Stimulated activated CD4-positive, alpha-beta T cell treated with anti-CD3 and anti-CD28 coated beads, Interleukin-12 subunit alpha, Interleukin-12 subunit beta, amount 100 ng/mL, for 24 hours (primary cell): ENCODE data around the gene CCDC34.

ENCODE experiments used
- DNase-seq, 2 experiments: peaks; one replicate each; pipeline ENCODE4 v3.0.0-alpha.2; 2020; ENCODE audit warnings: low read depth in 2 of 2

CCDC34 gene

GRCh38 chr11:27392278-27393114 is 29.5 kb upstream of the CCDC34 start:
- no peak for DNase-seq

DNA sequence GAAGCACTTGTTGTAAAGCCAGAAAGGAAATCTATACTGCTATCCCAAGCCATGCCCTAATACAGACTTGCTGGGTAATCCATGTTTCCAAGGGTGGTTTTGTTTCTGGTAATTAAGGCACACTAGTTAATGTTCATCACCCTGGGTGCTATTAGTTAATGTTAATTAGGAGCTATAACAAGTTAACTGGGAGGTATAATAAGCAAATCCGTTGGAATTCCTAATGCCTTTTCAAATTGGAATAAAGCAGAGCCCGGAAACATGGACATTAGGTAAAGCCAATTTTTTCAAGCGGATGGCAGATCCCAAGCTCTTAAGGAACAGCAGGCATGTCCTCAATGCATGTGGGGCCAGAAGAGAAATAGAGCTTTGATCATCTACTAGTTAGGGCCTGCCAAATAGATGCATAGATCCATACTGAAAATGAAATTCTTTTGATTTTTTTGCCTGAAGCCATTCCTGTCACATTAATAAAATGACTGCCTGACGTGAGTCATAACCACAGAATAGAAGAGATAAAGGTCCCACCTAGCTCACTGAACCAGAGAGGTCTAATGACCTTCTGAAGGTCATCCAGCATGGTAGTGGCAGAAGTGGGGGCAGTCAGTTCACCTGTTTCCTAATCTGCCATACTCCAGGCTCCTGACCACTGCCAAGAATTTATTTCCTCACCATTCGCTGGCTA is 28.5 kb upstream of the CCDC34 start:
- DNase-seq = no peak

DNA sequence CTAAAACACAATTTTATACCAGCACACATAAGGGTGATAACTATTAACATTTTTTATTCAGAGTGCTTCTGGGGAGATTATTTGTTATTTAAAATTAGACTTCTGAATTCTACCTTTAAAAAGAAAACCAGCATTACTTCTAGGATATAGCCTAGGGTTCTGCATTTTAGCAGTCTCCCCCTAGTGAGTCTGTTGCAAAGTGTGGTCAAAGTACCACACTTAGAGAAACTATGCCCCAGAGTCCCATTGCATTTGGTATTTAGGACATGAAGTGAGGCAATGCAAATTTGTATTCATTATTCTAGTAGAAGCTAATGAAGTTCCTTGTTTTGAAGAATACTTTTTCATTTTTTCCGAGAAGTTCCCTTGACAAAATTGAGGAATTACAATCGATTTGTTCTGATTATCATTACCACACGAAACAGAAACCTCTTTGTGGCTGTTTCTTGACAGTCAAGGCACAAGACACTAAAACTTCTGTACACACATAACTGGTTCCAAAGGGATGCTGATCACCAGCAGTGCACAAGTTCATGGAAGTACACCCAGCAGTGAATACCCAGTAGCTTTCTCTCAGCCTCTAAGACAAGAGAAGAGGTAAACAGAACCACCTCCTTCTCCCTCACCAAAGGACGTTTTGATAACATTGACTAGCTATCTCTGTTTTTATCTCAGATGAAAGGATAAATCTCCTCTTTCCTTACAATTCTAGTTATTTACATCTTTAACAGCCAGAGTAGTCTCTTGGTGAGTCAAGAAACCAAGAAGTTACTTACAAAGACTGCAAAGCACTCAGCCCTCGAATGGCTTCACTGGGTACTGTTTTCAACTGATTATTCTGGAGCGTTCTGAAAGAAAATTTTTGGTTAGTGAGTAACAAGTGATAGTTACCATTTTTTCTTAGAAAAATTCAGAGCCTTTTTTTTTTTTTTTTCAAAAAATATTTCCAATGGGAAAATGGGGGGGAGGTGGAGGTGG is 27.6 kb upstream of the CCDC34 start:
- DNase-seq = no peak

- no peak for DNase-seq
Observed at GRCh38 chr11:27388869-27389268, 25.9 kb upstream of the CCDC34 start.

- no peak for DNase-seq
Observed at GRCh38 chr11:27388001-27388400, 25.0 kb upstream of the CCDC34 start.

GRCh38 chr11:27387362-27387761 is 24.3 kb upstream of the CCDC34 start:
- DNase-seq = no peak

DNA sequence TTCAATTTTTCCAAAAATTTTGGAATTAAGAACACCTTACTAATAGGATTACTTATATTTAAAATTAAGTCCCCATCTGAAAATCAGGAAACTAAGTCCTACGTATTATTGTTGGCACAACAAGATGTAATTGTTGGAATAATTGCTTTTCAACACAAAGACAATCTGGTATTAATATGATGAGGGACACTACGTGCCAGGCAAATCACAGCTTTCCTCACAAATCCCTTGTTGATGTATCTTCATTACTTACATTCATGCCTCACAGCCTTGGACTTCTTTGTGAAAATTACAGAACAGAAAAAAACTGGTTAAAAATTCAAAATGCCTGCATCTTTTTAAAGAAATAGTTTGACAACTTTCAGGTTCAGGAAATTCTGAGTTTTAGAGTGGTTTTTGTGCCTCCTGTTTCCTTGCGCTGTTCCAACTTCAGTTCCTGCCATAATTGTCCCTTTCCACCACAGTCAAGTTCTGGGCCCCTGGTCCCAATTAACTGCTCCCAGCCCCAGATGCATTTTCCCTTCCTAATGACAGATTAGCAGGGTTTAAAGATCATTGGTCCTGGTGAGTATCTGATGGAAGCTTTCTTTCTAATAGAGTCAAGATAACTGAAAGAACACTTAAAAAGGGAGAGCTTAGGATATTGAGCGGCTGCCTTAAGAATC is 23.3 kb upstream of the CCDC34 start:
- no peak for DNase-seq

DNA sequence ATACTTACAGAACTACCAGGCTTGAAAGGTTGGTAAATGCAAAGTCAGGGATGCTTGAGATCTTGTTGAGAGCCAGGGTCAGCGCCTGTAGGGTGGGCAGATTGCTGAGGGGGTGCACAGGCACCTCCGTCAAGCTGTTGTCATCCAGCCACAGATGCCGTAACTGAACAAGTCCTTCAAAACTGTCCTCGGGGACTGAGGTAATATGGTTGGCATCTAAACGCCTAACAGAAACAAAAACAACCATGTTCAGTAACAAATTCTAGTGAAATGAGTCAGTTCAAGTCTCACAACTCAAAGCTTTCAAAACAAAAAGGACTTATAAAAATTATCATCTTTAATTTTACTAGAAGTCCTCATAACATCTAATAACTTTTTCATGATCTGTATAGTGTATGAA is 22.2 kb upstream of the CCDC34 start:
- no peak for DNase-seq

DNA sequence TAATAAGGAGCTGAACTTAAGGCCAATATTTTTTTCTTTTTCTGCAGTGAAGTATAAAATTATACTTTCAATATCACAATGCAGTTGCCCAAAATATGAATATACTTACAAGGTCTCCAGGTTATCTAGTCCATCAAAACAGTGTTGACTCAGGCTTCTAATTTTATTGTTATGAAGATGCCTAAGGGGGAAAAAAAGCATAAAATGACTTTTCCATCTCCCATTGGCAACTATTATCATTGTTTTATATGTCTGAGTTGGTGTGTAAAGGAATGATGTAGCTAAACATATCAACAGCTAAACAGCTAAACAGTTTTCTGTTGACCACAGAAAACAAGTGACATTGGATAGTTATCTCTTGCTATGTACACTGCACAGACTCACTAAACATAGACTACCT is 21.2 kb upstream of the CCDC34 start:
- DNase-seq = no peak

- no peak for DNase-seq
Observed at GRCh38 chr11:27383645-27384044, 20.6 kb upstream of the CCDC34 start.

- DNase-seq = no peak
Observed at GRCh38 chr11:27381238-27381666, 18.2 kb upstream of the CCDC34 start.

DNA sequence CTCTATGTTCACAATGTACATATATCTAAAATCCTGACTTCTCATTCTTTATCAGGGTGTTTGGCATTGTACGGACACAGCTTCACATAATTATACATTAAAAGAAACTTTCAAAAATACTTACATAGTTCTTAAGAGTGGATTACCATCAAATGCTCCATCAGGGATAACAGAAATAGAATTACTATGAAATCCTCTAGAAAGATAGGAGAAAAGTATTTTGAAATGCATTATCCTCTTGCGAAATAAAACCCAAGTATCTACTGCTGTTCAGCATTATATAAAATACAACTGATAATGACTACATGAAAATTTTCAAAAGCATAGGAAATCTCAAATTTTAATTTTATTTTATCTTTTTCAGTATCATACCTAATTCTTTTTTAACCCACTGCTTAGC is 17.8 kb upstream of the CCDC34 start:
- DNase-seq = no peak

- no peak for DNase-seq
Observed at GRCh38 chr11:27379449-27379848, 16.4 kb upstream of the CCDC34 start.

DNA sequence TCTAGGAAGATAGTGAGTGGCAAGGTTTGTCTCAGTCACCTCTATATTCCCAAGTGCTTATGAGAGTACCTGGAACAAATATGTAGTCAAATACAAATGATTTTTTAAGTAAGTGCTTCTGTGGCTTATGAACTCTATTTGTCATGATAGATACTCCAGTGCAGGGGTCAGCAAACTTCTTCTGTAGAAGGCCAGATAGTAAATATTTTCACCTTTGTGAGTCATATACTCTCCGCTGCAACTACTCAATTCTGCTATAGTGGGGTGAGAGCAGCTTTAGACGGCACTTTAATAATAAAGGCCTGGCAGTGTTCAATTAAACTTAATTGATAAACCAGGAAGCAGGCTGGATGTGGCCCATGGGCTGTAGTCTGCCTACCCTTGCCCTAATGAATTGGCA is 12.4 kb upstream of the CCDC34 start:
- DNase-seq = no peak

DNA sequence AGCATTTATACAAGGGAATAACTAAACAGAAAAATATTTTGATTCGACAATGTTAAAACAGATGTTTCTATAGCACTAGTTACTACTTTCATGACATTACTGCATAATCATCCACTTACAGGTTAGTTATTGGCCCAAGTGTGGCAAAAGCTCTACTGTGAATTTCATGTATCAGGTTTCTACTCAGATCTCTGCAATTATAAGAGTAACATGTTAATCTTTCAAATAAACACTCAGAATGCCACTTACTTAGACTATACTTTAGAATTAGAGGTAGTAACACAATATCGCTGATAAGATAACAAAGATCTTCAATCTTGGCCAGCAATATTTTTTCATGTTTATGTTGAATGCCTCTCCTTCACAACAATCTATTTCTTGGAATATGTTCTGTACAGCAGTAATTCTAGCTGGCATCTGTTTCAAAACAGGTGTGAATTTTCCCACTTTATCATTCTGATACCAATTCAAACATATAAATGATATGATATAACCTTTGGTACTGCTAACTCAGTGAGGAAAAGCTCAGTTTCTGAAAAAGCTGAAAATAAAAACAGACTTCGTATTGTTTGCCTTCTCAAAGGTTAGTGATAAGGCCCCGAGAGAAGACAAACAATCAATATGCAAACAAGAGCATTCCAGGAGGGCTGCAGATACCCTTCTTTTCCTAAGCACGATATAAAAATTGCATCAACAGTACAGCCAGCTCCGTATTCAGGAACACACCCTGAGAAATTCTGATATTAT is 11.0 kb upstream of the CCDC34 start:
- no peak for DNase-seq

GRCh38 chr11:27373392-27373791 is 10.4 kb upstream of the CCDC34 start:
- DNase-seq = no peak

- DNase-seq = no peak
Observed at GRCh38 chr11:27372164-27372563, 9.1 kb upstream of the CCDC34 start.

- DNase-seq = no peak
Observed at GRCh38 chr11:27371489-27371888, 8.5 kb upstream of the CCDC34 start.

- no peak for DNase-seq
Observed at GRCh38 chr11:27370374-27370773, 7.4 kb upstream of the CCDC34 start.

DNA sequence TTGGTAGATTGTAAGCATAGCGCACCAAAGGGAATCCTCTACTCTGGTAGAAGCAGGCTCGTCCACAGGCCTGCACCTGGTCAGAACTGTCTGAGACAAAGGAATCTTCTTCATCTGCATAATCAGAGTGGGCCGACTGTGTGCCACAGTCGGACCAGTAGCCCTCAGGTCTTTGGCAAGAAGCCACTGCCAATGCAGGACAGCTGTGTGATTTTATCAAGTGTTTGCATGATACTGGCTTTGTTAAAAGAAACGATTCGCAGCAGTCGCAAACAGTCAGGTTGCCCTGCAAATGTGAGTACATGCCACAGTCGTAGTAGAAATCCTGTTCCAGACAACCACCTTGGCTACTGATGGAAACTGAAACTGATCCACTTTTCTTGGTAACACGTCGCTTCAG is 4.9 kb upstream of the CCDC34 start:
- DNase-seq = no peak

DNA sequence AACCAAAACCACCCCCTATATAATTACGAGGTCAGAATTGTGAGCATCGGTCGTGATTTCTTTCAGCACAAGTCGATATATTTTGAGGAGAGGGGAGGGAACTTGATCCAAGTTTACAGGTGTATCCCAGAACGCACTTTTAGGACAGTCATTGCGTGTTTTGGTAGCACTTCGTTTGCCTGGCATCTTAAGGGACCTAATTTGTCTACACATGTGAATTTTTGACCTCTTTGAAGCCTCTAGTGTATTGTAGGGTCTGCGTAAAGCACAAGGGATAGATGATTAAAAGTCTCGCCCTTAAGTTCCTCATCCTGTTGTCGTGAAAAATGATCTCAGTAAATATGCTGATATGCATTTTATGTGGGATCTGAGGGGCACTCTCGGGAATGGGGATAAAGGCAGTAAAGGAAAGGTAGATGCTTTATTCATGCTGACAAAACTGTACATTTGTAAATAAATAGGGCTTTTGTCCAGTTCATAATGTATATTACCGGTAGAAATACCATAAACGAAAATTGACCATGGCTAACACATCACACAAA is 632 bp upstream of the CCDC34 start:
- no peak for DNase-seq
